Naive thymus-derived CD4-positive, alpha-beta T cell (primary cell): ENCODE measurements around the gene RHOC. TPM values are rescaled to one million over a fixed set of nuclear protein-coding genes. Genes with fewer than 3 reads are reported as not detected.

ENCODE experiments used
- ATAC-seq: fragments of 150-1000 bp; cut with Tn5 transposase; 2 replicates; pipeline ENCODE4 v1.10.0; 2021; ENCODE audit warnings: mild to moderate bottlenecking, moderate library complexity
- CTCF ChIA-PET: fragments of 350-600 bp; sonication (Branson Sonifier 250); formaldehyde crosslinking; loops from one replicate; lab custom pipeline; 2021; ENCODE audit warnings: antibody characterized with exemption; lab: Charles Lee
- POLR2A ChIA-PET: fragments of 350-600 bp; sonication (Branson Sonifier 250); formaldehyde crosslinking; loops from one replicate; lab custom pipeline; 2021; ENCODE audit warnings: antibody characterized with exemption, inconsistent platforms; lab: Charles Lee
- DNase-seq, 9 donors: peaks; one replicate each; pipeline versions ENCODE4 v3.0.0 to v3.0.0-alpha.2; 2020 to 2022; ENCODE audit warnings: mixed read lengths in 1 of 9
- H3K27ac ChIP-seq: one replicate; pipeline ENCODE4 v1.7.0; 2013; ENCODE audit warnings: mild to moderate bottlenecking, low read depth, low read length, moderate library complexity
- H3K27me3 ChIP-seq, 2 donors: one replicate each; pipeline ENCODE4 v1.7.0; 2013; ENCODE audit warnings: low read length in 2 of 2, mild to moderate bottlenecking in 2 of 2, moderate library complexity in 2 of 2; ENCODE audit not compliant: control insufficient read depth in 2 of 2, insufficient read depth in 2 of 2
- H3K36me3 ChIP-seq, 3 experiments: 1 replicate in 2 of 3; 2 replicates in 1 of 3; pipeline ENCODE4 v1.7.0; 2013; ENCODE audit warnings: low read length in 3 of 3, mild to moderate bottlenecking in 3 of 3, moderate library complexity in 1 of 3; ENCODE audit not compliant: insufficient read depth in 3 of 3, control insufficient read depth in 2 of 3
- H3K4me1 ChIP-seq, 2 donors: one replicate each; pipeline ENCODE4 v1.7.0; 2013; ENCODE audit warnings: low read length in 2 of 2, mild to moderate bottlenecking in 2 of 2, moderate library complexity in 1 of 2; ENCODE audit not compliant: control insufficient read depth in 2 of 2, insufficient read depth in 2 of 2
- H3K4me3 ChIP-seq: 2 replicates; pipeline ENCODE4 v1.7.0; 2013; ENCODE audit warnings: mild to moderate bottlenecking, low read length
- H3K9me3 ChIP-seq, 3 experiments: 1 replicate in 2 of 3; 2 replicates in 1 of 3; pipeline ENCODE4 v1.7.0; 2013; ENCODE audit warnings: low read length in 3 of 3; ENCODE audit not compliant: control insufficient read depth in 2 of 3
- H3K27ac Mint-ChIP-seq, 9 donors: one replicate each; pipeline ENCODE4 v1.8.0; 2020 to 2022; ENCODE audit warnings: mixed read lengths in 9 of 9, mild to moderate bottlenecking in 8 of 9, moderate library complexity in 5 of 9, inconsistent platforms in 2 of 9
- H3K27me3 Mint-ChIP-seq, 5 donors: one replicate each; pipeline ENCODE4 v1.8.0; 2021 to 2022; ENCODE audit warnings: mixed read lengths in 5 of 5, mild to moderate bottlenecking in 1 of 5
- H3K36me3 Mint-ChIP-seq, 5 donors: one replicate each; pipeline ENCODE4 v1.8.0; 2020 to 2022; ENCODE audit warnings: mixed read lengths in 5 of 5, mild to moderate bottlenecking in 3 of 5, inconsistent platforms in 1 of 5
- H3K4me1 Mint-ChIP-seq, 7 donors: one replicate each; pipeline ENCODE4 v1.8.0; 2020 to 2022; ENCODE audit warnings: mixed read lengths in 7 of 7, mild to moderate bottlenecking in 3 of 7, inconsistent platforms in 1 of 7
- H3K4me3 Mint-ChIP-seq, 10 donors: one replicate each; pipeline ENCODE4 v1.8.0; 2020 to 2022; ENCODE audit warnings: mild to moderate bottlenecking in 10 of 10, mixed read lengths in 10 of 10, moderate library complexity in 6 of 10, inconsistent platforms in 2 of 10
- H3K9me3 Mint-ChIP-seq, 11 donors: one replicate each; pipeline ENCODE4 v1.8.0; 2020 to 2022; ENCODE audit warnings: mixed read lengths in 11 of 11, mild to moderate bottlenecking in 4 of 11, inconsistent platforms in 1 of 11, moderate library complexity in 1 of 11
- intact Hi-C, 2 donors: fragments of 100-400 bp; cut with micrococcal nuclease; formaldehyde crosslinking; loops; one replicate each; pipeline ENCODE4 v1.15.1; 2023
- polyA plus RNA-seq, 2 donors: library from polyadenylated mRNA; unstranded; fragments of 300-500 nt; fragmentation: Illumina TruSeq; gene quantifications; one replicate each; pipeline ENCODE4 v1.2.3, GENCODE V29; 2021
- total RNA-seq, 6 experiments: library from RNA in 5 of 6; stranded (reverse) in 5 of 6; gene quantifications; 1 replicate in 5 of 6; 2 replicates in 1 of 6; pipeline ENCODE4 v1.2.3 and lab custom pipeline; 2021 to 2026

The RHOC gene
- total and polyA plus RNA-seq, 7 experiments from 2014 or later: 0.57 to 89.1 (median 4.2) TPM

- Histone ChIP-seq H3K36me3 (no peaks in the 10 kb centered on the region), H3K27ac (no peak overlapping the region), H3K4me3 (no peak overlapping the region), H3K27me3 (no peaks in the 10 kb centered on the region), H3K4me1 (peaks cover 7% of the 10 kb centered on the region in 2 donors), H3K9me3 (no peaks in the 10 kb centered on the region)
- H3K4me1 Mint-ChIP-seq: peaks cover 19 to 40% (median 25%) of the 10 kb centered on the region in 7 donors
- peaks cover 0 to 28% (median 16%) of the 10 kb centered on the region in 5 donors for H3K27me3 Mint-ChIP-seq
- H3K36me3 Mint-ChIP-seq: no peaks in the 10 kb centered on the region
- DNase-seq (no peak), ATAC-seq (no peak)
- no peaks in the 10 kb centered on the region for H3K9me3 Mint-ChIP-seq
- H3K4me3 Mint-ChIP-seq: no peak overlapping the region
- CTCF ChIA-PET: interaction anchor here (1.0 to 3.1 kb wide), 2 partner anchors 329 to 353 kb away, joined by 3 to 11 read pairs; partner anchors contain the start of gene LRIG2
- POLR2A ChIA-PET: no interaction called here
- no peak overlapping the region for H3K27ac Mint-ChIP-seq
- intact Hi-C loops: loop anchor here (5.0 to 10.0 kb wide), 5 partner anchors 673 to 1998 kb away; partner anchors contain the start of genes HIPK1 (in 1 of the 2), MAGI3 (in 1 of the 2), NRAS (in 1 of the 2) and PTPN22 (in 1 of the 2)
Observed at GRCh38 chr1:112719706-112720105, 12.8 kb upstream of the RHOC start.

DNA sequence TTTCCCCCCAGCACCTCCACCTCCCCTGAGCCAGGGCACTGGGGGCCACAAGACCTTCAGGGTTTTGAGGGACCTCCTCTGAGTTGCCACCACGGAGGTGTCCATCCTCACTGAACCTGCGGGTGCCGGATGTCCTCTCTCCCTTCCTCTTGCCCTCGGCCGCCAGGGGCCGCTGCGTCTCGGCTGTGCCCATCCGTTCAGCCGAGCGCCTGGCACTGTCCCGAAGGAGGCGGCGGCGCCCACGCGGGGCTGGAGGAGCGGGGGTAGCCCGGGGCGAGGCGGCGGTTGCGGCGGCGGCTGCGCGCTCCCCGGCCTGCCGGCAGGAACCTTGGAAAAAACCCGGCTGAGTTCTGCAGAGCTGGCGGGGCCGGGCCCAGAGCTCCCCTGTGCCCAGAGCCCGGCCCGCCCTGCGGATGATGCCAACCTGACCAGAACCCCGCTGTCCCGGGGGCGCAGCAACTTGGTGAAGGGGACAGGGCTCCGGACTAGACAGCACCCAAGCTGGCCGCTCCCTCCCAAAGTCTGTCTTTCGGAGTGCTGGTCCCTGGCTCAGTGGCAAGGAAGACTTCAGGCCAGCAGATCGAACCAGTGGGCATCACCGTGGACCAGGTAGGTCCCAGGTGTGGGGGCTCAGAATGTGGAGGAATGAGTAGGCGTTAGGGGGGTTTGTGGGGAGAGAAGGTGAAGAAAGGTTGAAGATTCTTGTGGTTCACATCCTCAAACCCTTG is 11.9 kb upstream of the RHOC start:
- no peak overlapping the region for H3K27ac Mint-ChIP-seq
- peaks cover 0 to 35% (median 19%) of the 10 kb centered on the region in 5 donors for H3K27me3 Mint-ChIP-seq
- ATAC-seq (peak; percentile 37), DNase-seq (peak; percentile 30 to 87 (median 66))
- ChIA-PET POLR2A (no interaction called here), CTCF (interaction anchor here (1.0 to 3.1 kb wide), 7 partner anchors 11 to 354 kb away, joined by 3 to 11 read pairs (median 4); partner anchors contain the start of gene LRIG2)
- Histone ChIP-seq H3K27me3 (no peaks in the 10 kb centered on the region), H3K9me3 (no peaks in the 10 kb centered on the region), H3K36me3 (no peaks in the 10 kb centered on the region), H3K27ac (no peak overlapping the region), H3K4me1 (peaks cover 13% of the 10 kb centered on the region in 2 donors), H3K4me3 (no peak overlapping the region)
- peak overlapping the region in 3 of 10 donors; percentile 41 to 68 (median 49) for H3K4me3 Mint-ChIP-seq
- peaks cover 23 to 47% (median 28%) of the 10 kb centered on the region in 7 donors for H3K4me1 Mint-ChIP-seq
- no peaks in the 10 kb centered on the region for H3K36me3 Mint-ChIP-seq
- H3K9me3 Mint-ChIP-seq: no peaks in the 10 kb centered on the region
- intact Hi-C loops: loop anchor here (5.0 to 10.0 kb wide), 5 partner anchors 673 to 1998 kb away; partner anchors contain the start of genes HIPK1 (in 1 of the 2), MAGI3 (in 1 of the 2), NRAS (in 1 of the 2) and PTPN22 (in 1 of the 2)

- intact Hi-C loops: loop anchor here (1.0 to 10.0 kb wide), 8 partner anchors 164 to 2000 kb away; partner anchors contain the start of genes LRIG2 (in 2 of the 2), HIPK1 (in 1 of the 2), MAGI3 (in 1 of the 2) and NRAS (in 1 of the 2)
- DNase-seq (no peak), ATAC-seq (no peak)
- Mint-ChIP-seq H3K27ac (no peak overlapping the region), H3K4me3 (no peak overlapping the region), H3K9me3 (no peaks in the 10 kb centered on the region), H3K4me1 (peaks cover 17 to 38% (median 22%) of the 10 kb centered on the region in 7 donors), H3K36me3 (no peaks in the 10 kb centered on the region), H3K27me3 (peaks cover 0 to 46% (median 19%) of the 10 kb centered on the region in 5 donors)
- ChIA-PET POLR2A (no interaction called here), CTCF (interaction anchor here (0.6 to 1.3 kb wide), 10 partner anchors 17 to 962 kb away, joined by 3 to 8 read pairs (median 4); partner anchors contain the start of gene LRIG2)
- no peaks in the 10 kb centered on the region for H3K9me3 ChIP-seq
- H3K27ac ChIP-seq: no peak overlapping the region
- H3K36me3 ChIP-seq: no peaks in the 10 kb centered on the region
- no peak overlapping the region for H3K4me3 ChIP-seq
- no peaks in the 10 kb centered on the region for H3K27me3 ChIP-seq
- peaks cover 13% of the 10 kb centered on the region in 2 donors for H3K4me1 ChIP-seq
Observed at GRCh38 chr1:112717263-112717873, 10.4 kb upstream of the RHOC start.

GRCh38 chr1:112716133-112716720 is 9.3 kb upstream of the RHOC start:
- H3K27ac Mint-ChIP-seq: peak overlapping the region in 7 of 9 donors; percentile 39 to 91 (median 82)
- no peak overlapping the region for H3K27ac ChIP-seq
- peaks cover 0 to 43% (median 12%) of the 10 kb centered on the region in 5 donors for H3K27me3 Mint-ChIP-seq
- H3K9me3 Mint-ChIP-seq: no peaks in the 10 kb centered on the region
- POLR2A ChIA-PET: interaction anchor here (1.7 to 1.9 kb wide), 4 partner anchors 12 to 97 kb away, joined by 3 to 10 read pairs (median 6); partner anchors contain the start of genes CAPZA1 and ST7L
- CTCF ChIA-PET: interaction anchor here (0.7 to 2.0 kb wide), 12 partner anchors 10 to 963 kb away, joined by 3 to 7 read pairs (median 4); partner anchors contain the start of gene LRIG2
- H3K4me1 ChIP-seq: peaks cover 13% of the 10 kb centered on the region in 2 donors
- DNase-seq (peak; percentile 60 to 83 (median 73)), ATAC-seq (peak; percentile 56)
- H3K27me3 ChIP-seq: no peaks in the 10 kb centered on the region
- no peaks in the 10 kb centered on the region for H3K36me3 ChIP-seq
- intact Hi-C loops: loop anchor here (1.0 to 10.0 kb wide), 14 partner anchors 88 to 2001 kb away; partner anchors contain the start of genes LRIG2 (in 2 of the 2), HIPK1 (in 1 of the 2), MAGI3 (in 1 of the 2) and NRAS (in 1 of the 2)
- H3K4me3 Mint-ChIP-seq: peak overlapping the region; percentile 86 to 95 (median 92)
- no peaks in the 10 kb centered on the region for H3K9me3 ChIP-seq
- peak overlapping the region; percentile 81 for H3K4me3 ChIP-seq
- H3K4me1 Mint-ChIP-seq: peaks cover 17 to 37% (median 21%) of the 10 kb centered on the region in 7 donors
- no peaks in the 10 kb centered on the region for H3K36me3 Mint-ChIP-seq

- DNase-seq (peak; percentile 86 to 99 (median 91)), ATAC-seq (peak; percentile 89)
- H3K27me3 ChIP-seq: no peaks in the 10 kb centered on the region
- H3K4me1 ChIP-seq: peaks cover 13% of the 10 kb centered on the region in 2 donors
- POLR2A ChIA-PET: interaction anchor here (0.6 to 1.9 kb wide), 6 partner anchors 11 to 357 kb away, joined by 3 to 10 read pairs (median 6); partner anchors contain the start of genes CAPZA1, LRIG2 and ST7L
- Mint-ChIP-seq H3K27me3 (peaks cover 0 to 45% (median 12%) of the 10 kb centered on the region in 5 donors), H3K27ac (peak within 1 kb of the TSS in 8 of 9 donors; percentile 63 to 91 (median 82)), H3K9me3 (no peaks in the 10 kb centered on the region), H3K4me1 (peaks cover 17 to 37% (median 21%) of the 10 kb centered on the region in 7 donors), H3K4me3 (peak within 1 kb of the TSS; percentile 86 to 95 (median 92)), H3K36me3 (no peaks in the 10 kb centered on the region)
- peak within 1 kb of the TSS; percentile 34 for H3K27ac ChIP-seq
- H3K4me3 ChIP-seq: peak within 1 kb of the TSS; percentile 81
- no peaks in the 10 kb centered on the region for H3K9me3 ChIP-seq
- CTCF ChIA-PET: interaction anchor here (0.9 to 2.0 kb wide), 11 partner anchors 11 to 963 kb away, joined by 3 to 16 read pairs (median 4); partner anchors contain the start of gene LRIG2
- intact Hi-C loops: loop anchor here (1.0 to 10.0 kb wide), 26 partner anchors 8 to 2002 kb away; partner anchors contain the start of genes CAPZA1 (in 2 of the 2), LRIG2 (in 2 of the 2), MAGI3 (in 2 of the 2) and MOV10 (in 2 of the 2)
- H3K36me3 ChIP-seq: no peaks in the 10 kb centered on the region
Observed at GRCh38 chr1:112715264-112716053, 8.5 kb upstream of the RHOC start, which contains the start of gene PPM1J. Gene PPM1J, minus strand, starts transcription at chr1:112715332. Its CDS starts 31 bp downstream, at chr1:112715301.
